Epithelial cell of prostate (primary cell): ENCODE measurements around the gene SMYD3.
A peak's percentile ranks its signal among the peaks of the same experiment; 100 is the strongest.
"Not testable (repeated sequence)": the region's sequence is repeated elsewhere in the genome, so short reads cannot be mapped to it uniquely, and the experiment has no call there.

ENCODE experiments used
- DNase-seq: peaks from one replicate; pipeline ENCODE4 v3.0.0-alpha.2; 2011; ENCODE audit warnings: low read depth, low spot score
- H3K27ac ChIP-seq: fragments of 450-650 bp; 2 replicates; pipeline ENCODE4 v1.5.1; 2017; ENCODE audit warnings: mild to moderate bottlenecking

The SMYD3 gene

DNA sequence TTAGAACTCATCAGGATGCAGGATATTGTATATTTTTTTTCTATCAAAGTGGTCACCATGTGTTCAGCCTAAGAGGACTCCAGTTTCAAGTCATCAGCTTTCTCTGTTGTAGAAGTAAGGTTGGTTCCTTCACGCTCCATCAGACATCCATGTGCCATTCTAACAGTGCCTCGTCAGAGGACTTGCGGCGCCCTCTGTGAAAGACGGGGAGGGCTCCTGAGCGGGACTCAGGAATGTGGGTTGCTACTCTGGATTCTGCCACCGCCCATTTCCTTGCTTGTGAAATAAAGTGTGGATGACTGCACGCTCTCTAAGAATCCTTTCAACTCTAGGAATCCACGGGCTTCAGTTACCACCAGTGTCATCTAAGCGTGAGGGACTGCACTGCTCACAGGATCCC lies 758.8 kb downstream of the SMYD3 start:
- no peak for DNase-seq
- no peak overlapping the region for H3K27ac ChIP-seq

DNA sequence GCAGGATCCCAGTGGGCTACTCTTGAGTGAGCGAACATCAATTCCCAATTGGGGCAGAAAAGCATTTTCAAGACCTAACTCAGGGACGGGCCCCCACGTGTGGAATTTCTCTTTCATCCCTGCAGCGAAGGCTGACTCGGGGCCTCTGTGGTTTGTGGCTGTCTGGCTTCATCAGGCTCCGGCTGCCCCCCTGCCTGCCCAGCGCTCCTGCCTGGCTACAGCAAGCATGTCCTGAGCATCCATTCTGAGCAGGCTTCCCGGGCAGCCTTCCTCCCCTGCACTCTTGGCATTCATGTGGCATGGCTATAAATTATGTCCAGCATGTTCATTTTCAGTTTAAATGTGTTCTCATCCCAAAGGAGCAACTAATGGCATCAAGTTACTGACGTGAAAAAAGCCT lies 764.2 kb downstream of the SMYD3 start:
- no peak for DNase-seq
- H3K27ac ChIP-seq, result no peak overlapping the region

GRCh38 chr1:245740336-245740735 lies 766.7 kb downstream of the SMYD3 start:
- not testable (repeated sequence) for H3K27ac ChIP-seq, DNase-seq

DNA sequence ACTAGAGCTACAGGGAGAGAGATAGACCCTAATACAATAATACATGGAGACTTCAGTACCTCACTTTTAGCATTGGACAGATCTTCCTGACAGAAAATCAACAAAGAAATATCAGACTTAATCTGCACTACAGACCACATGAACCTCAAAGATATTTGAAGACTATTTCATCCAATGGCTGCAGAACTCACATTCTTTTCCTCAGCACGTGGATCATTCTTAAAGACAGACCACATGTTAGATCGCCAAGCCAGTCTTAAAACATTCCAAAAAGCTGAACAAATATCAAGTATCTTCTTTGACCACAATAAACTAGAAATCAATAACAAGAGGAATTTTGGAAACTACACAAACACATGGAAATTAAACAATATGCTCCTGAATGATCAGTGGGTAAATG lies 776.3 kb downstream of the SMYD3 start:
- DNase-seq, result no peak
- no peak overlapping the region for H3K27ac ChIP-seq

- H3K27ac ChIP-seq, DNase-seq: not testable (repeated sequence)
Observed at GRCh38 chr1:245728035-245728434, 779.0 kb downstream of the SMYD3 start.

- H3K27ac ChIP-seq, result no peak overlapping the region
- DNase-seq, result no peak
Observed at GRCh38 chr1:245721488-245721887, 785.6 kb downstream of the SMYD3 start.

GRCh38 chr1:245718951-245719350 lies 788.1 kb downstream of the SMYD3 start:
- no peak for DNase-seq

GRCh38 chr1:245718123-245718522 lies 789.0 kb downstream of the SMYD3 start:
- H3K27ac ChIP-seq, result no peak overlapping the region
- no peak for DNase-seq

More at GRCh38 chr1:245718951-245719350, 788.1 kb downstream of the SMYD3 start:
- H3K27ac ChIP-seq, result no peak overlapping the region

DNA sequence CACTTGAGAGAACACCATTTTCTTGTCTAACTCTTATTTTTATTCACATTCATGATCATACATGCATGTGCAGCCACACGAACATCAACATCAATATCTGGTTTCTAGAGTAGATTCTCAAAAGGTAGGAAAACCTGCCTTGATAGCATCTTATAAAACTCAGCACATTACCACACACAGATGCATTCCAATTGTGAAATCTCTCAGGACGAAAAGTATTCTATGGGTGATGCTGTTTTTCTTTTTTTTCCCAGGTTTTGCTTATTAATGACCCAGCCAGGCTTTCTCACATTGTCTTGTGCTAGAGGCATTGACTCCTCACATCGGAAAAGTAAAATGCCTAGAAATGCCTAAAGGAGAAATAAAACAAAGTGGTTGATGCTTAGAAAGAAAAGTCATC lies 789.5 kb downstream of the SMYD3 start:
- no peak for DNase-seq
- no peak overlapping the region for H3K27ac ChIP-seq

- H3K27ac ChIP-seq, result no peak overlapping the region
- DNase-seq, result no peak
Observed at GRCh38 chr1:245716561-245716960, 790.5 kb downstream of the SMYD3 start.

DNA sequence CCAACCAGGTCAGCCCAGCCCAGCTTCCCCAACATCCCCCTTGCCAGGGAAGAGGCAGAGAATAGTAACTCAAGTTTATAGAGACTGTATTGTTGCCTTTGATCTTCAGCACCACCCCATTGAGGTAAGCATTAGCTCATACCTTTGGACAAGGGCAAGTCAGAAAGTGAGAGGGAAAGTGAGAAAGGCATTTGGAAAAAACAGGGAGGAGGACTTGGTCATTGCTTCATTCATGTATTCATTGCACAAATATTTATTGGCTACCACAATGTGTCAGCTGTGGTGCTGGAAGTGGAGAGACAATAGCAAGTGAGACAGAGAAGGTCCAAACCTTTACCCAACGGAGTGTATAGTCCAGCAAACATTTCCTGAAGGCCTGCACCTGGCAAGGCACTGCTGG lies 791.1 kb downstream of the SMYD3 start:
- peak; percentile 91 for DNase-seq
- no peak overlapping the region for H3K27ac ChIP-seq

GRCh38 chr1:245715291-245715701 lies 791.8 kb downstream of the SMYD3 start:
- no peak overlapping the region for H3K27ac ChIP-seq
- DNase-seq, result no peak

- H3K27ac ChIP-seq, DNase-seq: not testable (repeated sequence)
Observed at GRCh38 chr1:245714027-245714426, 793.1 kb downstream of the SMYD3 start.

GRCh38 chr1:245710961-245711903 lies 795.8 kb downstream of the SMYD3 start:
- no peak overlapping the region for H3K27ac ChIP-seq
- no peak for DNase-seq

GRCh38 chr1:245707941-245708340 lies 799.1 kb downstream of the SMYD3 start:
- DNase-seq, result no peak
- no peak overlapping the region for H3K27ac ChIP-seq

- DNase-seq, result no peak
- no peak overlapping the region for H3K27ac ChIP-seq
Observed at GRCh38 chr1:245704765-245705164, 802.3 kb downstream of the SMYD3 start.

DNA sequence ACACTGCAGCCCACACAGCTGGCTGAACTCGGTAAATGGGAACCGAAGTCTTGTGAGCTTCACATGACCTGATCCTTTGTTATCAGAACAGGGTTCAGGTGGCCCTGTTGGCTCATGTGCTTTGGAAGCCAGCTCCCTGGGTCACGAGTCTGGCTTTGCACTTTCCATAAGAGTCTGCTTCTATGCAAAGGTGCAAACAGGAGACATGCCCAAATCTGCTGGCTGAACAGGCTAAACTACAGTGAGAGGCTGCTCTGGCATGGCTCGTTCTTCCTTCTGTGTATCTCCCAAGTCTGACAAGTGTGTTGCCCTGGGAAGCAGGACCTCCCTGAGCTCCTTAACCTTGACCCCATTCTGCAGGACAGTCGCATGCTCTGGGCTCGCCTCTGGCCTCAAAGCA lies 802.7 kb downstream of the SMYD3 start:
- DNase-seq, result no peak
- no peak overlapping the region for H3K27ac ChIP-seq

- no peak overlapping the region for H3K27ac ChIP-seq
- no peak for DNase-seq
Observed at GRCh38 chr1:245702346-245702745, 804.7 kb downstream of the SMYD3 start.

DNA sequence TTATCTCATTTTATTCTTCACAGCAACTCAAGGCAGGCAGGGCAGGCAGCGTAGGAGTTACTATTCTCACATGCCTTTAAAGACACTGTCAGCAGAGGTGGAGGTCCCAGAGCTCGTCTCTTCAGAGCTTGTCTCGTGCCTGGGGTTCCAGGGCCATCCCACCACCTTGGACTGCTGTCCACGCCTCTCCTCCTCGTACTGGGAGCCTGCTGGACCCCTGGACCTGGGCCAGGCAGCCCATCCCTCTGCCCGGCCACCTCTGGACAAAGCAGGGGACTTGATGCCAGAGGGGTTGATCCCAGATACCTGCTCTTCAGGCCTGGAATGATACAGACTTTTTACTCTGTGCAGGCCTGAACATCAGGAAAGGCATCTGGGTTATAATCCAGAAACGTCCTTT lies 805.4 kb downstream of the SMYD3 start:
- H3K27ac ChIP-seq, result no peak overlapping the region
- no peak for DNase-seq

DNA sequence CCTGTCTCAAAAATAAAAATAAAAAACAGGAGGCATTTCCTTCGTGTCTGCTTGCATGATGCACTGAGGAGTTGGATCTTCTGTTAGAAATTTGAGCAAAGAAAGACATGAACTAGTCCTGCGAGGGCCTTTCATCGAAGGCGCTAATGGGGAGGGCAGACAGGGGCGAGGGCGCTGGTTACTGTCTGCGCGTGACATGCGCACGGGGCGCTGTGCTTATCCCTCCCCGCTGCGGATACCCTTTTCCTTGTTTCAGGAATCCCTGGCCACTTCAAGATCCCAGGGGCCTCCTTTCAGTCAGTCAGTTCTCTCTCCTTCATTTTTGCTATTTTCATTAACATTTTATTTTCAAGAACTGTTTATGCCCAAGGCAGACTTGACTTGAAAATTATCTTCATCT lies 806.4 kb downstream of the SMYD3 start:
- no peak for DNase-seq
- H3K27ac ChIP-seq, result no peak overlapping the region
